Omental fat pad (tissue), 4 donors: Measurements from ENCODE around the gene TARBP1. TPM values are rescaled to one million over a fixed set of nuclear protein-coding genes. Genes with fewer than 3 reads are reported as not detected.
"Not testable (repeated sequence)": the region's sequence is repeated elsewhere in the genome, so short reads cannot be mapped to it uniquely, and the experiment has no call there.

ENCODE experiments used
- ATAC-seq: fragments of 150-250 bp; one replicate; pipeline ENCODE4 v1.9.1; 2016; ENCODE audit warnings: mild to moderate bottlenecking, moderate library complexity; ENCODE audit not compliant: low FRiP score
- DNase-seq: peaks from one replicate; pipeline ENCODE4 v3.0.0-alpha.2; 2019; ENCODE audit warnings: low spot score
- CTCF ChIP-seq, 3 donors: fragments of 450-650 bp; IDR thresholded peaks; one replicate each; pipeline ENCODE4 v1.5.1; 2016 to 2017; ENCODE audit warnings: antibody characterized with exemption in 3 of 3, mild to moderate bottlenecking in 3 of 3, moderate library complexity in 2 of 3
- total RNA-seq, 4 donors: library from RNA; depleted of rRNA; stranded (reverse); fragments of >200 nt; gene quantifications; one replicate each; pipeline ENCODE4 v1.1.0, GENCODE V29; 2016

The TARBP1 gene
- total RNA-seq, 4 donors from 2014 or later: 12.1 to 26.0 (median 13.6) TPM

- DNase-seq (no peak), ATAC-seq (no peak)
- no peak for TF ChIP-seq CTCF (IDR thresholded peaks at IDR 0.05)
Observed at GRCh38 chr1:234504969-234505768, 26.2 kb upstream of the TARBP1 start.

- ATAC-seq, DNase-seq: not testable (repeated sequence)
Observed at GRCh38 chr1:234504251-234504650, 25.3 kb upstream of the TARBP1 start.

- DNase-seq (no peak), ATAC-seq (no peak)
- TF ChIP-seq CTCF (IDR thresholded peaks at IDR 0.05): no peak
Observed at GRCh38 chr1:234503193-234504050, 24.4 kb upstream of the TARBP1 start.

- DNase-seq: no peak
- ATAC-seq: no peak
- TF ChIP-seq CTCF (IDR thresholded peaks at IDR 0.05): no peak
Observed at GRCh38 chr1:234502785-234503184, 23.8 kb upstream of the TARBP1 start.

GRCh38 chr1:234500269-234500668, 21.3 kb upstream of the TARBP1 start:
- DNase-seq (no peak), ATAC-seq (no peak)
- TF ChIP-seq CTCF (IDR thresholded peaks at IDR 0.05): no peak

- DNase-seq: no peak
- TF ChIP-seq CTCF (IDR thresholded peaks at IDR 0.05): no peak
- ATAC-seq: no peak
Observed at GRCh38 chr1:234499943-234500245, 20.9 kb upstream of the TARBP1 start.

GRCh38 chr1:234499119-234499942, 20.4 kb upstream of the TARBP1 start:
- peak in 1 of 3 donors; percentile 89 for TF ChIP-seq CTCF (IDR thresholded peaks at IDR 0.05)
- peak; percentile 76 for ATAC-seq
- DNase-seq: peak; percentile 89
